Measurements from ENCODE around the gene ECD.
A peak's percentile ranks its signal among the peaks of the same experiment; 100 is the strongest.

ECD gene

GRCh38 chr10:73167783-73168464 lies at the start of gene ECD, which contains the start of gene FAM149B1:
Gene ECD, minus strand, starts transcription at chr10:73168008. Its CDS starts 4,071 bp downstream, at chr10:73163937.
Gene FAM149B1, plus strand, starts transcription at chr10:73168119. Its CDS starts 221 bp downstream, at chr10:73168340.
- TF ChIP-seq, protein P1, sequence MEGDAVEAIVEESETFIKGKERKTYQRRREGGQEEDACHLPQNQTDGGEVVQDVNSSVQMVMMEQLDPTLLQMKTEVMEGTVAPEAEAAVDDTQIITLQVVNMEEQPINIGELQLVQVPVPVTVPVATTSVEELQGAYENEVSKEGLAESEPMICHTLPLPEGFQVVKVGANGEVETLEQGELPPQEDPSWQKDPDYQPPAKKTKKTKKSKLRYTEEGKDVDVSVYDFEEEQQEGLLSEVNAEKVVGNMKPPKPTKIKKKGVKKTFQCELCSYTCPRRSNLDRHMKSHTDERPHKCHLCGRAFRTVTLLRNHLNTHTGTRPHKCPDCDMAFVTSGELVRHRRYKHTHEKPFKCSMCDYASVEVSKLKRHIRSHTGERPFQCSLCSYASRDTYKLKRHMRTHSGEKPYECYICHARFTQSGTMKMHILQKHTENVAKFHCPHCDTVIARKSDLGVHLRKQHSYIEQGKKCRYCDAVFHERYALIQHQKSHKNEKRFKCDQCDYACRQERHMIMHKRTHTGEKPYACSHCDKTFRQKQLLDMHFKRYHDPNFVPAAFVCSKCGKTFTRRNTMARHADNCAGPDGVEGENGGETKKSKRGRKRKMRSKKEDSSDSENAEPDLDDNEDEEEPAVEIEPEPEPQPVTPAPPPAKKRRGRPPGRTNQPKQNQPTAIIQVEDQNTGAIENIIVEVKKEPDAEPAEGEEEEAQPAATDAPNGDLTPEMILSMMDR (conservative IDR thresholded peaks at IDR 0.05; ENCODE audit: low read depth, low read length) = peak; percentile 18
- DNase-seq (ENCODE audit: low read depth) = peak; percentile 91
- H3K4me3 ChIP-seq (ENCODE audit: low read length) = peak within 1 kb of the TSS; percentile 100

DNA sequence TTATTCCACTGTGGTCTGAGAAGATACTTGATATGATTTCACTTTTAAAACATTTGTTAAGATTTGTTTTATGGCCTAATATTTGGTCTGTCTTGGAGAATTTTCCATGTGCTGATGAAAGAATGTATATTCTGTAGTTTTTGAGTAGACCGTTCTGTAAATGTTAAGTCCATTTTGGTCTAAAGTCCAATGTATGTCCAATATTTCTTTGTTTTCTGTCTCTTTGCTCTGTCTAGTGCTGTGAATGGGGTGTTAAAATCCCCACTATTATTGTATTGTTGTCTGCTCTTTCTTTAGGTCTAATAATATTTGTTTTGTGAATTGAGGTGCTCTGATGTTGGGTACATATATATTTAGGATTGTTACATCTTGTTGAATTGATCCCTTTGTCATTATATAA lies 47.9 kb upstream of the ECD start:
- H3K4me3 ChIP-seq (ENCODE audit: low read length) = no peak overlapping the region
- DNase-seq (ENCODE audit: low read depth) = no peak
- TF ChIP-seq, protein P1 (conservative IDR thresholded peaks at IDR 0.05; ENCODE audit: low read depth, low read length) = no peak

- H3K4me3 ChIP-seq (ENCODE audit: low read length) = no peak overlapping the region
- DNase-seq (ENCODE audit: low read depth) = no peak
- TF ChIP-seq, protein P1 (conservative IDR thresholded peaks at IDR 0.05; ENCODE audit: low read depth, low read length) = no peak
These were observed 43.5 kb upstream of the ECD start for GRCh38 chr10:73211106-73211811.

DNA sequence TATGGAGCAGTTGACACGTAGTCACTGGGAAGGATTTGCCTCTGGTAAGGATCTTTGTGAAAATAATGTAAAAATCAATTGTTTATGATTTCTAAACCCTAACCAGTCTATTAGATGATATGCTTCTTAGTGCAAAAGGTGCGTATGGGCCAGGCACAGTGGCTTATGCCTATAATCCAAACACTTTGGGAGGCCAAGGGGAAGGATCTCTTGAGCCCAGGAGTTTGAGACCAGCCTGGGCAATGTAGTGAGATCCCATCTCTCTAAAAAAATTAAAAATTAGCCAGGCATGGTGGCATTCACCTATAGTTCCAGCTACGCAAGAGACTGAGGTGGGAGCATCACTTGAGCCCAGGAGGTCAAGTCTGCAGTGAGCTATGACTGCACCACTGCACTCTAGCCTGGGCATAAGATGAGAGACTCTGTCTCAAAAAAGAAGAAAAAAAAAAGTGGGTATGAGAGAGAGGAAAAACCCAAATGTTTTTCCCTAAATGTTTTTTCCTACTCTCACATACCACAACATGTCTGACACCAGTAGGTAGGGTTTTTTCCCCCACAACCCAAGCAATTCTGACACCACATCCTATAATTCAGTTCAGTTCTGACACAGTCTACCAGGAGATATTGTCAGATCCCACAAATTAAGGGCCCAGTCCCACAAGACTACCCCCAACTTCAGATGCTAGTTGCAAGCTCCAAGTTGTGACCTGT lies 42.7 kb upstream of the ECD start:
- no peak for DNase-seq (ENCODE audit: low read depth)
- TF ChIP-seq, protein P1 (conservative IDR thresholded peaks at IDR 0.05; ENCODE audit: low read depth, low read length) = no peak
- H3K4me3 ChIP-seq (ENCODE audit: low read length) = no peak overlapping the region

- no peak overlapping the region for H3K4me3 ChIP-seq (ENCODE audit: low read length)
- no peak for DNase-seq (ENCODE audit: low read depth)
- TF ChIP-seq, protein P1 (conservative IDR thresholded peaks at IDR 0.05; ENCODE audit: low read depth, low read length) = no peak
These were observed 41.9 kb upstream of the ECD start for GRCh38 chr10:73209705-73210104.

- H3K4me3 ChIP-seq (ENCODE audit: low read length) = no peak overlapping the region
- DNase-seq (ENCODE audit: low read depth) = no peak
- TF ChIP-seq, protein P1 (conservative IDR thresholded peaks at IDR 0.05; ENCODE audit: low read depth, low read length) = no peak
These were observed 40.1 kb upstream of the ECD start for GRCh38 chr10:73207883-73208282.

Measured in retinal pigment epithelial cell (primary cell).